SK-N-SH treated with all-trans-retinoic acid at 6 μM for 48 hours (cell line): ENCODE measurements around the gene CBX7.

ENCODE experiments used
- ATAC-seq: fragments of 200-7000 bp; cut with Tn5 transposase; 3 replicates; pipeline ENCODE4 v1.9.1; 2020; ENCODE audit warnings: mild to moderate bottlenecking, moderate library complexity
- ARNTL ChIP-seq: fragments of 450-650 bp; formaldehyde crosslinking; IDR thresholded peaks from 2 replicates; pipeline ENCODE4 v1.5.0; 2020; ENCODE audit warnings: low read depth, mild to moderate bottlenecking, moderate library complexity, borderline replicate concordance
- BACH2 ChIP-seq: fragments of 250-450 bp; sonication (Bioruptor Pico); IDR thresholded peaks from 2 replicates; pipeline ENCODE4 v1.9.0; 2021; ENCODE audit warnings: mild to moderate bottlenecking, borderline replicate concordance
- CSDC2 ChIP-seq: fragments of 250-450 bp; sonication (Bioruptor Pico); IDR thresholded peaks from 2 replicates; pipeline ENCODE4 v1.5.0; 2020; ENCODE audit warnings: mild to moderate bottlenecking, moderate library complexity
- CSRNP3 ChIP-seq: fragments of 250-450 bp; sonication (Bioruptor Pico); IDR thresholded peaks from 2 replicates; pipeline ENCODE4 v1.5.1; 2021; ENCODE audit warnings: mild to moderate bottlenecking, moderate library complexity
- ESRRG ChIP-seq: fragments of 250-450 bp; sonication (Bioruptor Pico); IDR thresholded peaks from 2 replicates; pipeline ENCODE4 v1.6.1; 2021; ENCODE audit warnings: mild to moderate bottlenecking
- ISL1 ChIP-seq: fragments of 250-450 bp; sonication (Bioruptor Pico); IDR thresholded peaks from 2 replicates; pipeline ENCODE4 v2.1.2; 2022; ENCODE audit warnings: mild to moderate bottlenecking, moderate library complexity
- PATZ1 ChIP-seq: fragments of 250-450 bp; sonication (Bioruptor Pico); IDR thresholded peaks from 2 replicates; pipeline ENCODE4 v1.8.0; 2020; ENCODE audit warnings: mild to moderate bottlenecking, moderate library complexity, borderline replicate concordance
- POU6F1 ChIP-seq: fragments of 250-450 bp; sonication (Bioruptor Pico); IDR thresholded peaks from 2 replicates; pipeline ENCODE4 v1.8.0; 2021; ENCODE audit warnings: low read depth, mild to moderate bottlenecking, moderate library complexity, borderline replicate concordance
- RARB ChIP-seq: fragments of 250-450 bp; sonication (Bioruptor Pico); IDR thresholded peaks from 2 replicates; pipeline ENCODE4 v1.8.0; 2021; ENCODE audit warnings: mild to moderate bottlenecking, moderate library complexity
- SNAI2 ChIP-seq: fragments of 250-450 bp; sonication (Bioruptor Pico); IDR thresholded peaks from 2 replicates; pipeline ENCODE4 v1.5.0; 2020; ENCODE audit warnings: mild to moderate bottlenecking, moderate library complexity
- TCF4 ChIP-seq: fragments of 250-450 bp; sonication (Bioruptor Pico); IDR thresholded peaks from 2 replicates; pipeline ENCODE4 v1.8.0; 2021; ENCODE audit warnings: mild to moderate bottlenecking, moderate library complexity, borderline replicate concordance
- TOX ChIP-seq: fragments of 250-450 bp; sonication (Bioruptor Pico); IDR thresholded peaks from 2 replicates; pipeline ENCODE4 v1.8.0; 2021; ENCODE audit warnings: mild to moderate bottlenecking, moderate library complexity, borderline replicate concordance
- ZC3H10 ChIP-seq: fragments of 250-450 bp; sonication (Bioruptor Pico); IDR thresholded peaks from 2 replicates; pipeline ENCODE4 v1.5.1; 2021; ENCODE audit warnings: mild to moderate bottlenecking, moderate library complexity
- ZFP3 ChIP-seq: fragments of 250-450 bp; sonication (Bioruptor Pico); IDR thresholded peaks from 2 replicates; pipeline ENCODE4 v1.5.0; 2020; ENCODE audit warnings: mild to moderate bottlenecking, moderate library complexity
- ZFP30 ChIP-seq: fragments of 450-650 bp; formaldehyde crosslinking; IDR thresholded peaks from 2 replicates; pipeline ENCODE4 v1.5.0; 2022; ENCODE audit warnings: mild to moderate bottlenecking, moderate library complexity
- ZNF565 ChIP-seq: fragments of 450-650 bp; formaldehyde crosslinking; conservative IDR thresholded peaks from 2 replicates; pipeline ENCODE4 v1.5.0; 2020; ENCODE audit warnings: low read depth, mild to moderate bottlenecking, moderate library complexity
- ZNF70 ChIP-seq: fragments of 450-650 bp; formaldehyde crosslinking; IDR thresholded peaks from 2 replicates; pipeline ENCODE4 v1.5.0; 2020; ENCODE audit warnings: mild to moderate bottlenecking, moderate library complexity
- ZNF8 ChIP-seq: fragments of 450-650 bp; formaldehyde crosslinking; IDR thresholded peaks from 2 replicates; pipeline ENCODE4 v1.5.0; 2020; ENCODE audit warnings: mild to moderate bottlenecking, moderate library complexity
- TF ChIP-seq, protein P1 (sequence below): fragments of 250-450 bp; sonication (Bioruptor Pico); IDR thresholded peaks from 2 replicates; pipeline ENCODE4 v1.5.1; 2020; ENCODE audit warnings: low read depth, mild to moderate bottlenecking, moderate library complexity
- TF ChIP-seq, protein P2 (sequence below): fragments of 250-450 bp; sonication (Bioruptor Pico); IDR thresholded peaks from 2 replicates; pipeline ENCODE4 v1.5.0; 2020; ENCODE audit warnings: mild to moderate bottlenecking, moderate library complexity

CBX7 gene

GRCh38 chr22:39135092-39135896 is 17.2 kb downstream of the CBX7 start:
- no peak for TF ChIP-seq SNAI2 (CRISPR knock-in tag)
- TF ChIP-seq, protein P1, sequence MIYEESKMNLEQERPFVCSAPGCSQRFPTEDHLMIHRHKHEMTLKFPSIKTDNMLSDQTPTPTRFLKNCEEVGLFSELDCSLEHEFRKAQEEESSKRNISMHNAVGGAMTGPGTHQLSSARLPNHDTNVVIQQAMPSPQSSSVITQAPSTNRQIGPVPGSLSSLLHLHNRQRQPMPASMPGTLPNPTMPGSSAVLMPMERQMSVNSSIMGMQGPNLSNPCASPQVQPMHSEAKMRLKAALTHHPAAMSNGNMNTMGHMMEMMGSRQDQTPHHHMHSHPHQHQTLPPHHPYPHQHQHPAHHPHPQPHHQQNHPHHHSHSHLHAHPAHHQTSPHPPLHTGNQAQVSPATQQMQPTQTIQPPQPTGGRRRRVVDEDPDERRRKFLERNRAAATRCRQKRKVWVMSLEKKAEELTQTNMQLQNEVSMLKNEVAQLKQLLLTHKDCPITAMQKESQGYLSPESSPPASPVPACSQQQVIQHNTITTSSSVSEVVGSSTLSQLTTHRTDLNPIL (CRISPR knock-in tag), result no peak
- TF ChIP-seq ARNTL (CRISPR knock-in tag), result no peak
- TF ChIP-seq TCF4 (CRISPR knock-in tag), result no peak
- peak; percentile 89 for ATAC-seq

DNA sequence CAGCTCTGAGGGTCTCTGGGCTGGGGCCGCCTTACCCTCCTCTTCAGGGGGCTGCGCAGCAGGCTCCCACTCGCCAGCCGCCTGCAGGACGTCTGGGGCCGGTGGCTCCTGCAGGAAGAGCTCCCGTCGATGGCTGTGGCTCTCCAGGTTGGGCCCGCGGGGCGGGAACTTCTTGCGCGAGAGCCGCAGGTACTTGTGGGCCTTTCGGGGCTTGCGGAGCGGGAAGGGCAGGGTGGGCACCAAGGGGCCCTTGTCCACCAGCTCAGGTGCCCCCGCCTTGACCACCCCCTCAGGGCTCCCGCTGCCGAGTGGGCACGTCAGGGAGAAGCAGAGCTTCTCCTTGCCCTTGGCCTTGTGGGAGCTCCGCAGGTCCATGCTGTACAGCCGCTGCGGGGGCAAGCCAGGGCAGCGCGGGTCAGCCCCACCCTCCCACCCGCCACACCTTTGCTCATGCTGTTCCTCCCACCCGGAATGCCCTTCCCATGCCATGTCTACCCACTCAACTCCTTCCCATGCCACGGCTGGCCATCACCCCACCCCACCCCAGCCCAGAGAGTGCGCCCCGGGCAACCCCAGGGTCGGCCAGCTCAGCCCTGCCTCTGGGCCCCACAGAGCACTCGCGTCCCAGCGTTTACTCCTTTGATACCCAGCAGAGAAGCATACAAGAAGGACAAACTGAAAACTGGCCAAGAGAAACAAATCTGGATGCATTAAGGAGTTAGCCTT is 18.0 kb downstream of the CBX7 start:
- ATAC-seq, result peak; percentile 26; the same call in 1 of the 3 replicates
- TF ChIP-seq ARNTL (CRISPR knock-in tag) (no peak), ZC3H10 (no peak), CSDC2 (CRISPR knock-in tag) (no peak), ZNF565 (CRISPR knock-in tag) (no peak), BACH2 (CRISPR knock-in tag) (no peak), SNAI2 (CRISPR knock-in tag) (no peak), ESRRG (CRISPR knock-in tag) (no peak), ZFP30 (CRISPR knock-in tag) (no peak), ZNF70 (CRISPR knock-in tag) (no peak), ZNF8 (no peak), POU6F1 (no peak), PATZ1 (no peak), CSRNP3 (CRISPR knock-in tag) (no peak), RARB (no peak), ZFP3 (CRISPR knock-in tag) (no peak), TOX (no peak), ISL1 (CRISPR knock-in tag) (no peak)
- TF ChIP-seq, protein P2, sequence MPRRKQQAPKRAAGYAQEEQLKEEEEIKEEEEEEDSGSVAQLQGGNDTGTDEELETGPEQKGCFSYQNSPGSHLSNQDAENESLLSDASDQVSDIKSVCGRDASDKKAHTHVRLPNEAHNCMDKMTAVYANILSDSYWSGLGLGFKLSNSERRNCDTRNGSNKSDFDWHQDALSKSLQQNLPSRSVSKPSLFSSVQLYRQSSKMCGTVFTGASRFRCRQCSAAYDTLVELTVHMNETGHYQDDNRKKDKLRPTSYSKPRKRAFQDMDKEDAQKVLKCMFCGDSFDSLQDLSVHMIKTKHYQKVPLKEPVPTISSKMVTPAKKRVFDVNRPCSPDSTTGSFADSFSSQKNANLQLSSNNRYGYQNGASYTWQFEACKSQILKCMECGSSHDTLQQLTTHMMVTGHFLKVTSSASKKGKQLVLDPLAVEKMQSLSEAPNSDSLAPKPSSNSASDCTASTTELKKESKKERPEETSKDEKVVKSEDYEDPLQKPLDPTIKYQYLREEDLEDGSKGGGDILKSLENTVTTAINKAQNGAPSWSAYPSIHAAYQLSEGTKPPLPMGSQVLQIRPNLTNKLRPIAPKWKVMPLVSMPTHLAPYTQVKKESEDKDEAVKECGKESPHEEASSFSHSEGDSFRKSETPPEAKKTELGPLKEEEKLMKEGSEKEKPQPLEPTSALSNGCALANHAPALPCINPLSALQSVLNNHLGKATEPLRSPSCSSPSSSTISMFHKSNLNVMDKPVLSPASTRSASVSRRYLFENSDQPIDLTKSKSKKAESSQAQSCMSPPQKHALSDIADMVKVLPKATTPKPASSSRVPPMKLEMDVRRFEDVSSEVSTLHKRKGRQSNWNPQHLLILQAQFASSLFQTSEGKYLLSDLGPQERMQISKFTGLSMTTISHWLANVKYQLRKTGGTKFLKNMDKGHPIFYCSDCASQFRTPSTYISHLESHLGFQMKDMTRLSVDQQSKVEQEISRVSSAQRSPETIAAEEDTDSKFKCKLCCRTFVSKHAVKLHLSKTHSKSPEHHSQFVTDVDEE (CRISPR knock-in tag), result no peak
- TF ChIP-seq, protein P1 (CRISPR knock-in tag), result no peak
